ENCODE results near the gene CASP2. TPM values are rescaled to one million over a fixed set of nuclear protein-coding genes. Genes with fewer than 3 reads are reported as not detected.

Gene CASP2
- total and polyA plus RNA-seq, 11 donors = 5.4 to 18.3 (median 11.8) TPM

- intact Hi-C loops (cut with DNase I) = loop anchor here in 1 of 10 donors (5.0 kb wide), 1 partner anchor 33 kb away; no protein-coding TSS in a partner anchor
- H3K27me3 ChIP-seq = peaks cover 0 to 20% (median under 1%) of the 10 kb centered on the region in 9 donors
- 87 to 91% (median 88%) methylated on average over 16 of the region's 16 CpGs for WGBS, 4 donors
Observed at GRCh38 chr7:143355450-143356385, 67.6 kb downstream of the CASP2 start.

GRCh38 chr7:143356414-143357050, 68.4 kb downstream of the CASP2 start:
- intact Hi-C loops (cut with DNase I) = loop anchor here in 1 of 10 donors (5.0 kb wide), 1 partner anchor 34 kb away; no protein-coding TSS in a partner anchor

More at GRCh38 chr7:143355450-143356385, 67.6 kb downstream of the CASP2 start:
- TF ChIP-seq, protein P1, sequence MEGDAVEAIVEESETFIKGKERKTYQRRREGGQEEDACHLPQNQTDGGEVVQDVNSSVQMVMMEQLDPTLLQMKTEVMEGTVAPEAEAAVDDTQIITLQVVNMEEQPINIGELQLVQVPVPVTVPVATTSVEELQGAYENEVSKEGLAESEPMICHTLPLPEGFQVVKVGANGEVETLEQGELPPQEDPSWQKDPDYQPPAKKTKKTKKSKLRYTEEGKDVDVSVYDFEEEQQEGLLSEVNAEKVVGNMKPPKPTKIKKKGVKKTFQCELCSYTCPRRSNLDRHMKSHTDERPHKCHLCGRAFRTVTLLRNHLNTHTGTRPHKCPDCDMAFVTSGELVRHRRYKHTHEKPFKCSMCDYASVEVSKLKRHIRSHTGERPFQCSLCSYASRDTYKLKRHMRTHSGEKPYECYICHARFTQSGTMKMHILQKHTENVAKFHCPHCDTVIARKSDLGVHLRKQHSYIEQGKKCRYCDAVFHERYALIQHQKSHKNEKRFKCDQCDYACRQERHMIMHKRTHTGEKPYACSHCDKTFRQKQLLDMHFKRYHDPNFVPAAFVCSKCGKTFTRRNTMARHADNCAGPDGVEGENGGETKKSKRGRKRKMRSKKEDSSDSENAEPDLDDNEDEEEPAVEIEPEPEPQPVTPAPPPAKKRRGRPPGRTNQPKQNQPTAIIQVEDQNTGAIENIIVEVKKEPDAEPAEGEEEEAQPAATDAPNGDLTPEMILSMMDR (IDR thresholded peaks at IDR 0.05) = no peak
- no peak for TF ChIP-seq POLR2A (IDR thresholded peaks at IDR 0.05)
- Histone ChIP-seq H3K9me3 (no peaks in the 10 kb centered on the region), H3K27ac (no peak overlapping the region), H3K36me3 (no peaks in the 10 kb centered on the region), H3K4me3 (no peak overlapping the region), H3K4me1 (no peaks in the 10 kb centered on the region)
- no peak for DNase-seq
- ATAC-seq = no peak

More at GRCh38 chr7:143356414-143357050, 68.4 kb downstream of the CASP2 start:
- WGBS, 4 donors = 86 to 91% (median 89%) methylated on average over 13 of the region's 13 CpGs
- Histone ChIP-seq H3K36me3 (no peaks in the 10 kb centered on the region), H3K9me3 (no peaks in the 10 kb centered on the region), H3K4me1 (peaks cover 0 to 4% (median 0%) of the 10 kb centered on the region in 12 donors), H3K4me3 (no peak overlapping the region), H3K27ac (no peak overlapping the region), H3K27me3 (peaks cover 0 to 28% (median 9%) of the 10 kb centered on the region in 9 donors)
- no peak for ATAC-seq
- DNase-seq = no peak
- TF ChIP-seq, protein P1 (IDR thresholded peaks at IDR 0.05) = no peak
- TF ChIP-seq POLR2A (IDR thresholded peaks at IDR 0.05) = no peak

Other genes starting within 250 kb of the CASP2 start
- gene OR6V1, start 236.0 kb upstream of the CASP2 start, total RNA-seq = not detected
- not detected for gene OR6V1, start 236.0 kb upstream of the CASP2 start, polyA plus RNA-seq
- gene PIP, start 156.3 kb upstream of the CASP2 start, total RNA-seq = not detected
- gene PIP, start 156.3 kb upstream of the CASP2 start, polyA plus RNA-seq = not detected
- not detected for gene TAS2R39, start 104.9 kb upstream of the CASP2 start, total RNA-seq
- gene TAS2R39, start 104.9 kb upstream of the CASP2 start, polyA plus RNA-seq = not detected
- not detected for gene TAS2R40, start 66.3 kb upstream of the CASP2 start, total RNA-seq
- gene TAS2R40, start 66.3 kb upstream of the CASP2 start, polyA plus RNA-seq = not detected
- gene GSTK1, start 24.9 kb upstream of the CASP2 start, total RNA-seq = 100 to 1,000 TPM; 174 to 349 (median 281) TPM
- 100 to 1,000 TPM; 123 to 274 TPM for gene GSTK1, start 24.9 kb upstream of the CASP2 start, polyA plus RNA-seq
- gene TMEM139, start 3.4 kb upstream of the CASP2 start, total RNA-seq = 10 to 100 TPM in 5 of 9 donors, 1 to 10 TPM in 4; 4.5 to 18.4 (median 12.1) TPM
- gene TMEM139, start 3.4 kb upstream of the CASP2 start, polyA plus RNA-seq = 10 to 100 TPM in 1 of 2 donors, 1 to 10 TPM in 1; 4.1 to 23.5 TPM
- 1 to 10 TPM in 1 of 9 donors, not detected in 8; 1.4 TPM for gene CLCN1, start 27.8 kb downstream of the CASP2 start, total RNA-seq
- gene CLCN1, start 27.8 kb downstream of the CASP2 start, polyA plus RNA-seq = under 1 TPM in 1 of 2 donors, not detected in 1; 0.03 TPM
- under 1 TPM; 0.15 to 0.79 (median 0.42) TPM for gene FAM131B, start 74.4 kb downstream of the CASP2 start, total RNA-seq
- under 1 TPM; 0.19 to 0.25 TPM for gene FAM131B, start 74.4 kb downstream of the CASP2 start, polyA plus RNA-seq
- gene ZYX, start 93.0 kb downstream of the CASP2 start, total RNA-seq = 100 to 1,000 TPM in 4 of 9 donors, 10 to 100 TPM in 5; 59.6 to 217 (median 79.4) TPM
- 100 to 1,000 TPM in 1 of 2 donors, 10 to 100 TPM in 1; 55.9 to 156 TPM for gene ZYX, start 93.0 kb downstream of the CASP2 start, polyA plus RNA-seq
- under 1 TPM in 3 of 9 donors, not detected in 6; 0.06 to 0.51 (median 0.48) TPM for gene EPHA1, start 120.5 kb downstream of the CASP2 start, total RNA-seq
- under 1 TPM in 1 of 2 donors, not detected in 1; 0.04 TPM for gene EPHA1, start 120.5 kb downstream of the CASP2 start, polyA plus RNA-seq
- gene TAS2R60, start 155.1 kb downstream of the CASP2 start, total RNA-seq = not detected
- gene TAS2R60, start 155.1 kb downstream of the CASP2 start, polyA plus RNA-seq = not detected
- gene TAS2R41, start 189.5 kb downstream of the CASP2 start, total RNA-seq = not detected
- not detected for gene TAS2R41, start 189.5 kb downstream of the CASP2 start, polyA plus RNA-seq

All from heart left ventricle (tissue), 16 donors.